ENCODE measurements around the gene CAPZB. TPM values are rescaled to one million over a fixed set of nuclear protein-coding genes. Genes with fewer than 3 reads are reported as not detected.

CAPZB gene
- polyA plus RNA-seq, 3 donors: 290 to 504 (median 407) TPM

DNA sequence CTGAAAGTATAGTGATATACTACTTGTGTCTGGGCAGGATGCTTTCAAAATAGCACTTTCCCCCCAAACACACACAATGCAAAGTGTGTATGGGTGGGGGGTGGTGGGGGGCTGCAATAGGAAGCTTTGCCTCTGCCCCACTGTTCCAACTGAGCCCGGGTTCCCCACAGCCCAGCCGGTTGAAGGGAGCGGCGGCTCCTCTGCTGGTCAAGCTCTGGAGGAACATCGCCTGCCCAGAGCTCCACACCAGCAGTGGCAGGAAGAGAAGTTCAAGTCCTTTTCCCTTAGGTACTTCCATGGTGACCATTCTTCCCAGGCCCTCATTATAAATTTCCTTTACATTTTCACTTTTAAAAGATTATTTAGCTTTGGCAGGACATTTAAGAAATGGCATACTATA, 74.9 kb downstream of the CAPZB start:
- no CpG with 5 or more reads among the region's 5 CpGs for WGBS (ENCODE audit: insufficient coverage)
- H3K36me3 Mint-ChIP-seq: peaks cover 38 to 78% of the 10 kb centered on the region in 2 donors
- Histone ChIP-seq H3K9ac (ENCODE audit: insufficient read depth, low read length, poor library complexity, severe bottlenecking) (no peak overlapping the region), H3K4me2 (replicated peaks; ENCODE audit: extremely low read depth, low read length, poor library complexity, severe bottlenecking) (no peak overlapping the region), H3K27ac (ENCODE audit: low read depth in 1 of 2, low read length in 2 of 2) (no peak overlapping the region), H3K4me1 (ENCODE audit: control insufficient read depth in 1 of 2, insufficient read depth in 2 of 2, low read length in 2 of 2) (no peaks in the 10 kb centered on the region), H3K9me3 (replicated peaks in 1 of 2; ENCODE audit: control insufficient read depth in 1 of 2, insufficient read depth in 1 of 2, low read length in 2 of 2) (no peaks in the 10 kb centered on the region), H4K20me1 (ENCODE audit: insufficient read depth, low read length) (peaks cover 100% of the 10 kb centered on the region), H2AFZ (ENCODE audit: insufficient read depth, low read depth, low read length, poor library complexity, severe bottlenecking) (no peak overlapping the region), H3K27me3 (ENCODE audit: control insufficient read depth in 2 of 2, insufficient read depth in 2 of 2, low read length in 2 of 2) (no peaks in the 10 kb centered on the region), H3K4me3 (replicated peaks in 1 of 3; ENCODE audit: low read depth in 2 of 3, low read length in 3 of 3) (no peak overlapping the region), H3K36me3 (replicated peaks in 1 of 2; ENCODE audit: control insufficient read depth in 1 of 2, insufficient read depth in 2 of 2, low read length in 2 of 2) (peaks cover 16 to 100% of the 10 kb centered on the region in 2 donors), H3K79me2 (ENCODE audit: insufficient read depth, low read length) (peaks cover 99% of the 10 kb centered on the region)
- DNase-seq: no peak
- TF ChIP-seq, protein P1, sequence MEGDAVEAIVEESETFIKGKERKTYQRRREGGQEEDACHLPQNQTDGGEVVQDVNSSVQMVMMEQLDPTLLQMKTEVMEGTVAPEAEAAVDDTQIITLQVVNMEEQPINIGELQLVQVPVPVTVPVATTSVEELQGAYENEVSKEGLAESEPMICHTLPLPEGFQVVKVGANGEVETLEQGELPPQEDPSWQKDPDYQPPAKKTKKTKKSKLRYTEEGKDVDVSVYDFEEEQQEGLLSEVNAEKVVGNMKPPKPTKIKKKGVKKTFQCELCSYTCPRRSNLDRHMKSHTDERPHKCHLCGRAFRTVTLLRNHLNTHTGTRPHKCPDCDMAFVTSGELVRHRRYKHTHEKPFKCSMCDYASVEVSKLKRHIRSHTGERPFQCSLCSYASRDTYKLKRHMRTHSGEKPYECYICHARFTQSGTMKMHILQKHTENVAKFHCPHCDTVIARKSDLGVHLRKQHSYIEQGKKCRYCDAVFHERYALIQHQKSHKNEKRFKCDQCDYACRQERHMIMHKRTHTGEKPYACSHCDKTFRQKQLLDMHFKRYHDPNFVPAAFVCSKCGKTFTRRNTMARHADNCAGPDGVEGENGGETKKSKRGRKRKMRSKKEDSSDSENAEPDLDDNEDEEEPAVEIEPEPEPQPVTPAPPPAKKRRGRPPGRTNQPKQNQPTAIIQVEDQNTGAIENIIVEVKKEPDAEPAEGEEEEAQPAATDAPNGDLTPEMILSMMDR (IDR thresholded peaks at IDR 0.05): no peak
- intact Hi-C loops (cut with micrococcal nuclease): no loop called here
- no peaks in the 10 kb centered on the region for H3K27me3 Mint-ChIP-seq (ENCODE audit: low read depth in 3 of 3)
- no peak overlapping the region for H3K27ac Mint-ChIP-seq
- peaks cover 5% of the 10 kb centered on the region for H3K4me1 Mint-ChIP-seq
- no peaks in the 10 kb centered on the region for H3K9me3 Mint-ChIP-seq
- no peak overlapping the region for H3K4me3 Mint-ChIP-seq

DNA sequence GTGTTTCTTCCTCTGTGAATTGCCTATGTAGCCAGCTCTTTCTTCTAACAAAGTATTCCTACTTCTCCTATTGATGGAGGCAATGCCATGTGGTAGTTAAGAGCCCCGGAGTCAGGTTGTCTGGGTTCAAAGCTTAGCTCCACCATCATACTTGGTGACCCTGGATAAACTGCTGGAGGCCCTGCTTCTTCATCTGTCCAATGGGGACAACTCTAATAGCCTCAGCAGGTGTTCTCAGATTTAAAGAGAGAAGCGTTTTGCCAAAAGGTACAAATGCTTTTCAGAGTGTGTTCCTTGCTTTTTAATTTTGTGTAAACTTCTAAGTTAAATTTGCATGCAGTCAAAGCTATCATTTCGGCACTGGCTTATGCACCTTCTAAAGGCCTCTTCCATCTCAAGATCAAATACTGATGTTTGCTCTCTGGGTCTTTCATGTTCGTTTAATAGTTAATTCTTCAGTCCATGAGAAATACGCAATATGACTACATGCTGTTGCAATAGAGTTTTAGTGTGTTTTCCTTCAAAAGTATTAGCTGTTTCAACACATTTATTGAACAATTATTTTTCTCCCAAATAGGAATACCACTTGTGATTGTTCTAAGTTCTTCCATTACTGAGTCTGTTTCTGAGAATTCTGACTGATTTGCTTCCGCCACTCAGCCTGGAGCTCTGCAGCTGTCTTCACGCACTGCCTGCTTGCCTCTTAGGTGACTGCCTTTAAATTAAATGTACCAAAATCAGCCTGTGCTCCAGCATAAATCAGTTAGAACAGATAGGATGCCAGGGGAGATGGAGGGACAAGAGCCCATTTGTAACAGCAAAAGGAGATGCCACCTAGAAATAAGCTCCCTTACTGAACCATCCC, 75.6 kb downstream of the CAPZB start:
- Histone ChIP-seq H3K79me2 (ENCODE audit: insufficient read depth, low read length) (peaks cover 99% of the 10 kb centered on the region), H4K20me1 (ENCODE audit: insufficient read depth, low read length) (peaks cover 100% of the 10 kb centered on the region), H3K4me3 (replicated peaks in 1 of 3; ENCODE audit: low read depth in 2 of 3, low read length in 3 of 3) (no peak overlapping the region), H3K9me3 (replicated peaks in 1 of 2; ENCODE audit: control insufficient read depth in 1 of 2, insufficient read depth in 1 of 2, low read length in 2 of 2) (no peaks in the 10 kb centered on the region), H3K9ac (ENCODE audit: insufficient read depth, low read length, poor library complexity, severe bottlenecking) (no peak overlapping the region), H3K27me3 (ENCODE audit: control insufficient read depth in 2 of 2, insufficient read depth in 2 of 2, low read length in 2 of 2) (no peaks in the 10 kb centered on the region), H3K4me2 (replicated peaks; ENCODE audit: extremely low read depth, low read length, poor library complexity, severe bottlenecking) (no peak overlapping the region), H3K4me1 (ENCODE audit: control insufficient read depth in 1 of 2, insufficient read depth in 2 of 2, low read length in 2 of 2) (no peaks in the 10 kb centered on the region), H3K27ac (ENCODE audit: low read depth in 1 of 2, low read length in 2 of 2) (no peak overlapping the region), H2AFZ (ENCODE audit: insufficient read depth, low read depth, low read length, poor library complexity, severe bottlenecking) (no peak overlapping the region), H3K36me3 (replicated peaks in 1 of 2; ENCODE audit: control insufficient read depth in 1 of 2, insufficient read depth in 2 of 2, low read length in 2 of 2) (peaks cover 16 to 100% of the 10 kb centered on the region in 2 donors)
- Mint-ChIP-seq H3K4me3 (no peak overlapping the region), H3K27me3 (ENCODE audit: low read depth in 3 of 3) (no peaks in the 10 kb centered on the region), H3K36me3 (peaks cover 39 to 80% of the 10 kb centered on the region in 2 donors), H3K4me1 (peaks cover 5% of the 10 kb centered on the region), H3K9me3 (no peaks in the 10 kb centered on the region), H3K27ac (peak overlapping the region in 3 of 7 donors; percentile 19 to 70 (median 28))
- WGBS (ENCODE audit: insufficient coverage): no CpG with 5 or more reads among the region's 7 CpGs
- TF ChIP-seq, protein P1 (IDR thresholded peaks at IDR 0.05): no peak
- no peak for DNase-seq
- intact Hi-C loops (cut with micrococcal nuclease): no loop called here

Measured in CD14-positive monocyte (primary cell).